ENCODE measurements around the gene EDEM2. TPM values are rescaled to one million over a fixed set of nuclear protein-coding genes. Genes with fewer than 3 reads are reported as not detected.
"Not testable (repeated sequence)": the region's sequence is repeated elsewhere in the genome, so short reads cannot be mapped to it uniquely, and the experiment has no call there.

Gene EDEM2
- total RNA-seq, 2 donors from 2014 or later: 24.6 to 25.3 TPM

GRCh38 chr20:35150846-35151579 is 3.9 kb upstream of the EDEM2 start:
- DNase-seq (ENCODE audit: low spot score) (no peak), ATAC-seq (ENCODE audit: insufficient number of reproducible peaks, low FRiP score, low read depth) (no peak)
- TF ChIP-seq, protein P1, sequence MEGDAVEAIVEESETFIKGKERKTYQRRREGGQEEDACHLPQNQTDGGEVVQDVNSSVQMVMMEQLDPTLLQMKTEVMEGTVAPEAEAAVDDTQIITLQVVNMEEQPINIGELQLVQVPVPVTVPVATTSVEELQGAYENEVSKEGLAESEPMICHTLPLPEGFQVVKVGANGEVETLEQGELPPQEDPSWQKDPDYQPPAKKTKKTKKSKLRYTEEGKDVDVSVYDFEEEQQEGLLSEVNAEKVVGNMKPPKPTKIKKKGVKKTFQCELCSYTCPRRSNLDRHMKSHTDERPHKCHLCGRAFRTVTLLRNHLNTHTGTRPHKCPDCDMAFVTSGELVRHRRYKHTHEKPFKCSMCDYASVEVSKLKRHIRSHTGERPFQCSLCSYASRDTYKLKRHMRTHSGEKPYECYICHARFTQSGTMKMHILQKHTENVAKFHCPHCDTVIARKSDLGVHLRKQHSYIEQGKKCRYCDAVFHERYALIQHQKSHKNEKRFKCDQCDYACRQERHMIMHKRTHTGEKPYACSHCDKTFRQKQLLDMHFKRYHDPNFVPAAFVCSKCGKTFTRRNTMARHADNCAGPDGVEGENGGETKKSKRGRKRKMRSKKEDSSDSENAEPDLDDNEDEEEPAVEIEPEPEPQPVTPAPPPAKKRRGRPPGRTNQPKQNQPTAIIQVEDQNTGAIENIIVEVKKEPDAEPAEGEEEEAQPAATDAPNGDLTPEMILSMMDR (IDR thresholded peaks at IDR 0.05): no peak
- H3K9me3 ChIP-seq: no peaks in the 10 kb centered on the region
- H3K36me3 ChIP-seq: no peaks in the 10 kb centered on the region
- H3K27me3 ChIP-seq (replicated peaks; ENCODE audit: insufficient read depth): no peaks in the 10 kb centered on the region
- peaks cover 14 to 16% of the 10 kb centered on the region in 2 donors for H3K4me1 ChIP-seq (ENCODE audit: control insufficient read depth in 1 of 2, low read depth in 2 of 2)
- H3K4me3 ChIP-seq: no peak overlapping the region
- H3K27ac ChIP-seq: no peak overlapping the region

GRCh38 chr20:35147575-35148071 is 487 bp upstream of the EDEM2 start:
- Histone ChIP-seq H3K27ac (peak overlapping the region; percentile 46 to 61), H3K4me1 (ENCODE audit: control insufficient read depth in 1 of 2, low read depth in 2 of 2) (peaks cover 14 to 17% of the 10 kb centered on the region in 2 donors), H3K4me3 (peak overlapping the region; percentile 93)
- not testable (repeated sequence) for H3K9me3 ChIP-seq; ATAC-seq (ENCODE audit: insufficient number of reproducible peaks, low FRiP score, low read depth); H3K27me3 ChIP-seq (replicated peaks; ENCODE audit: insufficient read depth); H3K36me3 ChIP-seq; DNase-seq (ENCODE audit: low spot score)

DNA sequence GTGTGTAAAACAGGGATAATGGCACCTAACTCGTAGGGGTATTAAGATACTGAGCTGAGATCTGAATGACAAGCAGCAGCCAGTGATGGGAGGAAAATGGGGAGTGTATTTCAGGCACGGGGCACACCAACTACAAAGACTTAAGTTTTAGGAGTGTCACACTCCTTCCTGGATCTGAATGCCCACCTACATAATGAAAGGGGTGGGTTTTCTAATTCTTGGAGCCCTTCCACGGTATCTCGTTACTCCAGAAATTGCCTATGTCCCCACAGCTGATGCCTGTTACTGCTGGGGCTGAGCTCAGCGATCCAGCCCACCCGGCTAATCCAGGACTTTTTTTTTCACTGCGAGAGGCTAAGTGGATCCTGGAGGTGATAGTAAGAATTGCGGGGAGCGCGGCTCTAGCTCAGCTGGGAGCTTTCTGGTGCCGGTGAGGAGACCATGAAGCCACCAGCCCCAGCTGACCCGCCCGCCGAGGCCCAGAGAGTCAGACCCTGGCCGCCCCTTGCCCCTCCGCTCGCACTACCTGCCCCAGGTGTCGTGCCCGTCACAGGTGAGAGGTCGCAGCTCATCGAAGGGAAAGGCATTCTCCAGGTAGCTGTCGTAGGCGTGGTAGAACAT is 727 bp downstream of the EDEM2 start:
- TF ChIP-seq, protein P1 (IDR thresholded peaks at IDR 0.05): no peak
- no peaks in the 10 kb centered on the region for H3K27me3 ChIP-seq (replicated peaks; ENCODE audit: insufficient read depth)
- H3K4me1 ChIP-seq (ENCODE audit: control insufficient read depth in 1 of 2, low read depth in 2 of 2): peaks cover 14 to 17% of the 10 kb centered on the region in 2 donors
- ATAC-seq (ENCODE audit: insufficient number of reproducible peaks, low FRiP score, low read depth) (no peak), DNase-seq (ENCODE audit: low spot score) (no peak)
- peak overlapping the region; percentile 93 for H3K4me3 ChIP-seq
- H3K27ac ChIP-seq: peak overlapping the region; percentile 61 to 65
- H3K9me3 ChIP-seq: no peaks in the 10 kb centered on the region
- peaks cover 9% of the 10 kb centered on the region for H3K36me3 ChIP-seq

DNA sequence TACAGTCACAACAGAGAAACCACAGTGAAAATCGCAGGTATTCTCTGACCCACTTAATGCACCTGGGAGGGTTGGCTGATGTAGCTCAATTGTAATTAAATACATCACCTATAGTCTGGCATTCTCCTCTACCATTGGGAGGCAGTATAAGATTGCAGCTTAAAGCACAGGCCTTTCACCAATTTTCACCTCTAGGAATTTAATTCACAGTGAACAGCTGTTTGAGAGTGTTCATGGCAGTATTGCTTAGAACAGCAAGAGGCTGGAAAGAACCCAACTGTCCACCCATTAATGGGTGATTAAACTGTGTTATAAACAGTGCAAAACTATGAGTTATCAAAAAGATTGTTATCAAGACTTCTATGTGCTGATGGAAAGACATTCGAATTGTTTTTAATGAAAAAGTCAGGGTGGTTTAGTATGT is 2.0 kb downstream of the EDEM2 start:
- H3K9me3 ChIP-seq: no peaks in the 10 kb centered on the region
- H3K27ac ChIP-seq: no peak overlapping the region
- no peak overlapping the region for H3K4me3 ChIP-seq
- TF ChIP-seq, protein P1 (IDR thresholded peaks at IDR 0.05): peak; percentile 20
- H3K27me3 ChIP-seq (replicated peaks; ENCODE audit: insufficient read depth): no peaks in the 10 kb centered on the region
- ATAC-seq (ENCODE audit: insufficient number of reproducible peaks, low FRiP score, low read depth) (no peak), DNase-seq (ENCODE audit: low spot score) (no peak)
- peaks cover 14 to 17% of the 10 kb centered on the region in 2 donors for H3K4me1 ChIP-seq (ENCODE audit: control insufficient read depth in 1 of 2, low read depth in 2 of 2)
- H3K36me3 ChIP-seq: peaks cover 10% of the 10 kb centered on the region

GRCh38 chr20:35144694-35145093 is 2.4 kb downstream of the EDEM2 start:
- no peak for DNase-seq (ENCODE audit: low spot score)
- Histone ChIP-seq H3K4me3 (no peak overlapping the region), H3K27me3 (replicated peaks; ENCODE audit: insufficient read depth) (no peaks in the 10 kb centered on the region), H3K27ac (no peak overlapping the region), H3K4me1 (ENCODE audit: control insufficient read depth in 1 of 2, low read depth in 2 of 2) (peaks cover 14 to 17% of the 10 kb centered on the region in 2 donors), H3K36me3 (peaks cover 10% of the 10 kb centered on the region), H3K9me3 (no peaks in the 10 kb centered on the region)
- ATAC-seq (ENCODE audit: insufficient number of reproducible peaks, low FRiP score, low read depth): no peak
- TF ChIP-seq, protein P1 (IDR thresholded peaks at IDR 0.05): no peak

Data from thoracic aorta (tissue), 2 donors.